ENCODE measurements around the gene DOCK8.

Gene DOCK8

GRCh38 chr9:219670-220365 lies 5.2 kb downstream of the DOCK8 start:
- CTCF ChIA-PET, result no interaction called here
- POLR2A ChIA-PET, result interaction anchor here (0.6 to 0.7 kb wide), 3 partner anchors 181 to 1822 kb away, joined by 3 to 7 read pairs (median 6); no protein-coding TSS in a partner anchor
- no peak for TF ChIP-seq CTCF (IDR thresholded peaks at IDR 0.05; ENCODE audit: control extremely low read depth, extremely low read depth, low read depth, missing control alignments)
- no peak for DNase-seq (ENCODE audit: extremely low spot score)

- DNase-seq (ENCODE audit: extremely low spot score), result no peak
- TF ChIP-seq CTCF (IDR thresholded peaks at IDR 0.05; ENCODE audit: control extremely low read depth, extremely low read depth, low read depth, missing control alignments), result no peak
- ChIA-PET POLR2A (interaction anchor here (0.6 kb wide), 1 partner anchor 653 kb away, joined by 3 read pairs; no protein-coding TSS in a partner anchor), CTCF (interaction anchor here (0.9 to 2.2 kb wide), 3 partner anchors 11 to 72 kb away, joined by 3 to 6 read pairs (median 4); no protein-coding TSS in a partner anchor)
These were observed 7.5 kb downstream of the DOCK8 start for GRCh38 chr9:221989-222776.

GRCh38 chr9:223152-223551 lies 8.5 kb downstream of the DOCK8 start:
- ChIA-PET POLR2A (no interaction called here), CTCF (interaction anchor here (0.8 to 2.7 kb wide), 6 partner anchors 8 to 312 kb away, joined by 3 to 24 read pairs (median 4); partner anchors contain the start of gene DOCK8)
- TF ChIP-seq CTCF (IDR thresholded peaks at IDR 0.05; ENCODE audit: control extremely low read depth, extremely low read depth, low read depth, missing control alignments), result no peak
- no peak for DNase-seq (ENCODE audit: extremely low spot score)

DNA sequence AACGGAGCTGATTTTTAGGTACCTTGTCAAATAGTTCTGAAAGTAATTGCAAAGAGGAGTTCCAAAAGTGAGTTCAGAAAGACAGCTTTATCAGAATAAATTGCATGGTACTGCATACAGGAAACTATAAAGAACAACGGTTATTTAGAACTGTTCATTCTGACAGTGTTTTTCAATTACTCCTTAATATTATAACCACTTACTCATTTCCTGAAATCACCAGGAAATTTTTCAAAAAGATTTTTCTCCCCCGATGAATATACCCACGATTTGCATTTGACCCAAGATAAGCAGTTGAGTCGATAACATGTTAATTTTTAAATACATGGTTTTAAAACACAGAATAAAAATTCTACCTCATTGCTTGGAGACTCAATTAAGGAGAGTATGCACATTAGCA lies 9.4 kb downstream of the DOCK8 start:
- ChIA-PET CTCF (interaction anchor here (0.8 to 2.7 kb wide), 5 partner anchors 9 to 311 kb away, joined by 3 to 24 read pairs (median 4); partner anchors contain the start of gene DOCK8), POLR2A (no interaction called here)
- no peak for TF ChIP-seq CTCF (IDR thresholded peaks at IDR 0.05; ENCODE audit: control extremely low read depth, extremely low read depth, low read depth, missing control alignments)
- no peak for DNase-seq (ENCODE audit: extremely low spot score)

DNA sequence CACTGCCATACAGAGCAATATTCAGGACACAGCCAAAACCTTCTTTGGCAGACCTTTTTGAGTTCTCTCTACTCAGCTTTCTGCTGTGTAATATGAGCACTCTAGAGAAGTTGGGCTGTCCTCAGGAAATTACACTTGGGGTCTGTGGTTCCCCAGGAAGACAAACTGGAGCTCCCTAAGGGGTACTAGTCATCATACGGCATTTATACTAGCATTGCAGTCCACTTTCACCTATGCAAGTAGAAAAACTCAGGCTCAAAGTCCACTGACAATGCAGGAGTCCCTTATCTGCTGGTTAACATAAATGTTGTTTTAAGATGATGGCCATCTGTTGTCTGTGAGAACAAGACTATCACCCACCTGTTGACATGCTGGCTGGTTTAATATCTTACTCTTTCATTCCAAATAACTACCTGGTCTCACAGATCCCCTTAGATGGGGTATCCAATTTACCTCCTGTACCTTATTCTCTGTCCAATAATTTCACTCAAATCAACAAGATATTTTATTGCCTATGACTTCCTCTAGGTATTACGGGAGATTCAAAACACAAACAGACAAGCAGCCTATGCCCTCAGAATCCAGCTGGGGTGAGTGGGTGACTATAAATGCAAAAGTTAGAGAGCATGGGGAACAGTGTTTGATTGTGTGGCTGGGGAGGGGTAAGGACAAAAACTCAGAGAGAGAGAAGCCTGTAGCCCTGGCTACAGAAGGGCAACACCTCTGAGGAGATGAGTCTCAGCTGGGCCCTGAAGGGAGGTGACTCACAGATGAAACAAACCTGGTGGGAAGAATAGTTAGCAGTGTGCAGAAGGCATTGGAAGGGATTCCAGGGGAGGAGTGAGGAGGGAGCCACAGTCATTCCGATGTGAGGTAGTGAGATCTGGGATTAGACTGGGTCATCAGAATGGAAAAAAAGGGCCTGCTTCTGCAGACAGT lies 10.2 kb downstream of the DOCK8 start:
- TF ChIP-seq CTCF (IDR thresholded peaks at IDR 0.05; ENCODE audit: control extremely low read depth, extremely low read depth, low read depth, missing control alignments), result no peak
- no peak for DNase-seq (ENCODE audit: extremely low spot score)
- CTCF ChIA-PET, result interaction anchor here (0.9 to 2.7 kb wide), 3 partner anchors 10 to 92 kb away, joined by 3 to 24 read pairs (median 5); partner anchors contain the start of gene DOCK8
- POLR2A ChIA-PET, result no interaction called here
